Activated B cell treated with CpG ODN at 0.5 μM for 24 hours (primary cell): ENCODE data around the gene TMBIM4. TPM values are rescaled to one million over a fixed set of nuclear protein-coding genes. Genes with fewer than 3 reads are reported as not detected.

Experiments used
- ATAC-seq: fragments of 200-7000 bp; cut with Tn5 transposase; one replicate; pipeline ENCODE4 v1.10.0; 2021; ENCODE audit warnings: low read depth, mild to moderate bottlenecking, moderate library complexity
- CTCF ChIA-PET: fragments of 350-600 bp; sonication (Branson Sonifier 250); formaldehyde crosslinking; loops from one replicate; lab custom pipeline; 2021; ENCODE audit warnings: antibody characterized with exemption; lab: Charles Lee
- POLR2A ChIA-PET: fragments of 350-600 bp; sonication (Branson Sonifier 250); formaldehyde crosslinking; loops from one replicate; lab custom pipeline; 2021; ENCODE audit warnings: antibody characterized with exemption; lab: Charles Lee
- DNase-seq: peaks from one replicate; pipeline ENCODE4 v3.0.0; 2022
- H3K27ac Mint-ChIP-seq: one replicate; pipeline ENCODE4 v1.8.0; 2020; ENCODE audit warnings: mixed read lengths
- H3K27me3 Mint-ChIP-seq: one replicate; pipeline ENCODE4 v1.8.0; 2021; ENCODE audit warnings: mixed read lengths
- H3K36me3 Mint-ChIP-seq: one replicate; pipeline ENCODE4 v1.8.0; 2021; ENCODE audit warnings: low read depth, mixed read lengths
- H3K4me1 Mint-ChIP-seq: one replicate; pipeline ENCODE4 v1.8.0; 2021; ENCODE audit warnings: mixed read lengths
- H3K4me3 Mint-ChIP-seq: one replicate; pipeline ENCODE4 v1.8.0; 2020; ENCODE audit warnings: mild to moderate bottlenecking, mixed read lengths
- H3K9me3 Mint-ChIP-seq: one replicate; pipeline ENCODE4 v1.8.0; 2020; ENCODE audit warnings: mixed read lengths
- CTCF ChIP-seq: fragments of 200-600 bp; IDR thresholded peaks from one replicate; pipeline ENCODE4 v1.8.0; 2022; ENCODE audit warnings: antibody characterized with exemption, mild to moderate bottlenecking
- intact Hi-C: fragments of 100-400 bp; cut with micrococcal nuclease; formaldehyde crosslinking; loops from one replicate; pipeline ENCODE4 v1.15.1; 2024
- total RNA-seq: library from RNA; stranded (reverse); gene quantifications from 2 replicates; pipeline ENCODE4 v1.2.3, GENCODE V29; 2022

The TMBIM4 gene
- total RNA-seq, 1 donor from 2014 or later, result 93.5 TPM

GRCh38 chr12:66109056-66109455, 60.7 kb downstream of the TMBIM4 start:
- ChIA-PET POLR2A (no interaction called here), CTCF (no interaction called here)
- DNase-seq, result no peak
- H3K9me3 Mint-ChIP-seq, result no peaks in the 10 kb centered on the region
- H3K27me3 Mint-ChIP-seq, result peaks cover 6% of the 10 kb centered on the region
- H3K4me3 Mint-ChIP-seq, result no peak overlapping the region
- intact Hi-C loops, result no loop called here
- ATAC-seq, result no peak
- peaks cover 3% of the 10 kb centered on the region for H3K4me1 Mint-ChIP-seq
- H3K27ac Mint-ChIP-seq, result no peak overlapping the region
- H3K36me3 Mint-ChIP-seq, result no peaks in the 10 kb centered on the region
- no peak for TF ChIP-seq CTCF

DNA sequence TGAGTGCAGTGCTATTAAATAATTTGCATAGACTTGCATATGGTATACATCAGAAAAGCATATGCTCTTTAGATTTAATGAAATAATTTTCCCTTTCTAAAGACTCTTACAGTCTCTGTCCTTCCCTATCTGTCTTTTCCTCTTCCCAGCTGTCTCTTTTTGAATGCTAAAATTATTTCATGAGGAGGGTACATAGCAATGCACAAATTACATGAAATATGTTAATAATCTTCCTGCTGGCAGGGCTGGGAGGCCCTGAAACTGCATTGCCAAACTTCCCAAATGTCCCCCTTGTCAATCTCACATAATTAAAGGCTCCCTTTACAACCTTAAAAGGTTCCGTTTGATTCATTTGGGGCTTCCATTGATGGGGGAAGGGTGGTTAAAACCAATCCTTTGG, 61.4 kb downstream of the TMBIM4 start:
- no peak for ATAC-seq

GRCh38 chr12:66107451-66107915, 62.3 kb downstream of the TMBIM4 start:
- DNase-seq (no peak), ATAC-seq (peak; percentile 85)
- Mint-ChIP-seq H3K4me1 (peaks cover 3% of the 10 kb centered on the region), H3K27ac (no peak overlapping the region), H3K36me3 (no peaks in the 10 kb centered on the region), H3K9me3 (no peaks in the 10 kb centered on the region), H3K4me3 (no peak overlapping the region), H3K27me3 (peaks cover 12% of the 10 kb centered on the region)
- ChIA-PET POLR2A (no interaction called here), CTCF (interaction anchor here (1.0 to 2.0 kb wide), 4 partner anchors 10 to 1220 kb away, joined by 3 to 13 read pairs (median 4); no protein-coding TSS in a partner anchor)
- intact Hi-C loops, result loop anchor here (1.0 kb wide), 5 partner anchors 302 to 1311 kb away; no protein-coding TSS in a partner anchor
- peak; percentile 71 for TF ChIP-seq CTCF

More for the DNA sequence above, 61.4 kb downstream of the TMBIM4 start:
- no peak for DNase-seq
- H3K36me3 Mint-ChIP-seq, result no peaks in the 10 kb centered on the region
- no peak overlapping the region for H3K27ac Mint-ChIP-seq
- ChIA-PET CTCF (interaction anchor here (0.8 to 2.0 kb wide), 4 partner anchors 9 to 1461 kb away, joined by 3 to 13 read pairs (median 4); no protein-coding TSS in a partner anchor), POLR2A (no interaction called here)
- no peak for TF ChIP-seq CTCF
- H3K9me3 Mint-ChIP-seq, result no peaks in the 10 kb centered on the region
- intact Hi-C loops, result no loop called here
- peaks cover 3% of the 10 kb centered on the region for H3K4me1 Mint-ChIP-seq
- H3K27me3 Mint-ChIP-seq, result peaks cover 6% of the 10 kb centered on the region
- H3K4me3 Mint-ChIP-seq, result no peak overlapping the region

- Mint-ChIP-seq H3K27me3 (peaks cover 31% of the 10 kb centered on the region), H3K9me3 (peaks cover 2% of the 10 kb centered on the region), H3K36me3 (no peaks in the 10 kb centered on the region), H3K27ac (no peak overlapping the region), H3K4me3 (no peak overlapping the region), H3K4me1 (peaks cover 3% of the 10 kb centered on the region)
- ATAC-seq (no peak), DNase-seq (no peak)
- TF ChIP-seq CTCF, result no peak
- ChIA-PET CTCF (interaction anchor here (0.9 kb wide), 1 partner anchor 10 kb away, joined by 3 read pairs; no protein-coding TSS in a partner anchor), POLR2A (no interaction called here)
- intact Hi-C loops, result no loop called here
Observed at GRCh38 chr12:66103016-66103913, 66.5 kb downstream of the TMBIM4 start.
